ENCODE data around the gene MACF1.
"Not testable (repeated sequence)": the region's sequence is repeated elsewhere in the genome, so short reads cannot be mapped to it uniquely, and the experiment has no call there.

The MACF1 gene

DNA sequence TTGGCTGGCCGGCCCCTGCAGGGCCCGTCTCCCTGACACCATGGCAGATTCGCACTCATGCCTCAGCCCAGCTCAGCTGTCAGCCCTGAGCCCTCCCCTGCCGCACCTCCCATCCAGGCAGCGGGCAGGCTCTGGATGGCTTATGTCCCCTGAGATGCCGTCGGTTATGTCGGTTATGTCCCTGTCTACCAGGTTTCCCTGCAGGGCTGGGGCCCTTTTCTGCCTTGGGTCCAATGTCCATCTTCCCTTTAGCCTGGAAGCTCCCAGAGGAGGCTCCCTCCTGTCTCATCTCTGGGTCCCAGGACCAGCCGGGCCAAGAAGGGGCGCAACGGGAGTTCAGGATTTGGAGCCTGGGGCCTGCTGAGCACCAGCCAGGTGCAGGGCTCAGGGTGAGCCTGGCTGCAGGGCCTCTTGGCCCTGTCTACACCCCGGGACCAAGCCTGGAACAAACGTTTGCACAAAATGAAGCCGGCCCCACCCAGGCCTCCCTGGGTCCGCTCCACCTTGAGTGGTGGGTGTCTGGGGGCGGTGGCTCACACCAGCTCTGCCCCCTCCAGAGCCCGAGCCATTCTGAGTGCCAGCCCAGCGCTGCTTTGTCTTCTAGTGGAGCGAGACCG lies 306.2 kb downstream of the MACF1 start:
- DNase-seq (ENCODE audit: low read depth in 3 of 3), result not testable (repeated sequence)

DNA sequence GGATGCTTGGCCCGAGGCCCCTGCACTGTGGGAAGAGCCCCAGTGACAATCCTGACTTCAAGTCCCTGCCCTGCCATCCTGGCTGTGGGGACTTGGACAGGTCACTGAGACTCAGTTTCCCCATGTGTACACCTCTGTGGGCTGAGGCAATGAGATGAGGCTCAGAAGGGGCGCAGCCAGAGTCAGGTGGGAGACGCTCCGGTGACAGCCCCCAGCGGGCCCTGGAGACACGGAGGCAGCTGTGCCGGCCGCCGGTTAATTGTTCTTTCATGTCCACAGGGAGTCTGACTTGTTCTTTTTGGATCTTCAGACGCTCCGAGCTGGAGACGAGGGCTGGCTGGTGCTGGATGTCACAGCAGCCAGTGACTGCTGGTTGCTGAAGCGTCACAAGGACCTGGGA lies 307.0 kb downstream of the MACF1 start:
- not testable (repeated sequence) for DNase-seq (ENCODE audit: low read depth in 3 of 3)

DNA sequence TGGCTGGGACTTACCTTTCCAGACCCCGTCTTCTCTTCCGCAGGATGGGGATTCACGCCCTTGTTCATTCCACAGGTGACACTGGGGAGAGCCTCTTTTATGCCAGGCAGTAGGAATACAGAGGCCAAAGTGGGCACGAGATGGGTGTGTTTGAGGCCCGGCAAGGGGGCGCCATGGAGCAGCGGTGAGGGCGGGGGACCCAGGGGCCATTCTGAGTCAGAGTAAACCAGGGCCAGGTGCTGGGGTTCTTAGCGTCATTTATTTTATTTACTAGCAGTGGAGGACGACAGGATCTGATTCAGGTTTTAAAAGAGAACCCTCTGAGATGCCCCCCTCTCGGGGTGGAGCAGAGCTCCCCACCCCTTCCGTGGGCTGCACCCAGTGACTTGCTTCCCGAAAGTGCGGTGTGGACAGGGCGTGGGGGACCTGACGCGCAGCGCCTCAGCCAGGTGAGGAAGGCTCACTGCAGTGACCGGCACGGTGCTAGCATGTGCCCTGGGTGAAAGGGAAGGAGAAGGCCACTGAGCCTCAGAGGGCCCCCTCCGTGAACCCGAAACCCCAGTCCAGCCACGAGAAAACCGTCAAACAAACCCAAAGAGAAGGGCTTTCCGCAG lies 307.8 kb downstream of the MACF1 start:
- not testable (repeated sequence) for DNase-seq (ENCODE audit: low read depth in 3 of 3)

DNA sequence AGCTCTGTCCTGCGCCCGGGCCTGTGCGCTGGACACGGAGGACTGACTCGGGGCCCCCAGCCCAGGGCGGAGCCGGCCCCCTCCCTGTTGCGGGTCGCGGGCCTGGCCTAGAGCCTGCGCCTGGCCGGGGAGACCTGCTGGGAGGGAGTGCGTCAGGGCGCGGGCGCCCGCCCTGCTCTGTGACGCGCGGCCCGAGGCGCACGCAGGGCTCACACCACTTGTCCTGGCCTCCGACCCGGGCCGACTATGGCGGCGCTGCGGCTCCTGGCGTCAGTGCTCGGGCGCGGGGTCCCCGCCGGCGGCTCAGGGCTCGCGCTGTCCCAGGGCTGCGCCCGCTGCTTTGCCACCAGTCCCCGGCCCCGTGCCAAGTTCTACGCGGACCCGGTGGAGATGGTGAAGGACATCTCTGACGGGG lies 310.2 kb downstream of the MACF1 start:
- DNase-seq (ENCODE audit: low read depth in 3 of 3), result not testable (repeated sequence)

DNA sequence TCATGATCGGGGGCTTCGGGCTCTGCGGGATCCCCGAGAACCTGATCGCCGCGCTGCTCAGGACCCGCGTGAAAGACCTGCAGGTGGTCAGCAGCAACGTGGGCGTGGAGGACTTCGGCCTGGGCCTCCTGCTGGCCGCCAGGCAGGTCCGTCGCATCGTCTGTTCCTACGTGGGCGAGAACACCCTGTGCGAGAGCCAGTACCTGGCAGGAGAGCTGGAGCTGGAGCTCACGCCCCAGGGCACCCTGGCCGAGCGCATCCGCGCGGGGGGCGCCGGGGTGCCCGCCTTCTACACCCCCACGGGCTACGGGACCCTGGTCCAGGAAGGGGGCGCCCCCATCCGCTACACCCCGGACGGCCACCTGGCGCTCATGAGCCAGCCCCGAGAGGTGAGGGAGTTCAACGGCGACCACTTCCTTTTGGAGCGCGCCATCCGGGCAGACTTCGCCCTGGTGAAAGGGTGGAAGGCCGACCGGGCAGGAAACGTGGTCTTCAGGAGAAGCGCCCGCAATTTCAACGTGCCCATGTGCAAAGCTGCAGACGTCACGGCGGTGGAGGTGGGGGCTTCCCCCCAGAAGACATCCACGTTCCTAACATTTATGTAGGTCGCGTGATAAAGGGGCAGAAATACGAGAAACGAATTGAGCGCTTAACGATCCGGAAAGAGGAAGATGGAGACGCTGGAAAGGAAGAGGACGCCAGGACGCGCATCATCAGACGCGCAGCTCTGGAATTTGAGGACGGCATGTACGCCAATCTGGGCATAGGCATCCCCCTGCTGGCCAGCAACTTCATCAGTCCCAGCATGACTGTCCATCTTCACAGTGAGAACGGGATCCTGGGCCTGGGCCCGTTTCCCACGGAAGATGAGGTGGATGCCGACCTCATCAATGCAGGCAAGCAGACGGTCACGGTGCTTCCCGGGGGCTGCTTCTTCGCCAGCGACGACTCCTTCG lies 310.9 kb downstream of the MACF1 start:
- DNase-seq (ENCODE audit: low read depth in 3 of 3), result not testable (repeated sequence)

DNA sequence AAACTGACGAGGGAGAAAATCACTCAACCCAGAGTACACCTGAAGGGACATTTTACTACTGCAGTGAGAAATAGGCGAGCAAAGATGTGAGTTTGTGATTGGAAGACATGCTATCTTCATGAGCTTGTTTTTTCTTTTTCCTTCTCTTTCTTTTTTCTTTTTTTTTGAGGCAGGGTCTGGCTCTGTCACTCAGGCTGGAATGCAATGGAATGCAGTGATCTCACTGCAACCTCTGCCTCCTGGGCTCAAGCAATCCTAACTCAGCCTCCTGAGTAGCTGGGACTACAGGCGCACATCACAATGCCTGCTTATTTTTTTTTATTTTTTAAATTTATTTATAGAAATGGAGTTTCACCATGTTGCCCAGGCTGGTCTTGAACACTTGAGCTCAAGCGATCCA lies 312.3 kb downstream of the MACF1 start:
- not testable (repeated sequence) for DNase-seq (ENCODE audit: low read depth in 3 of 3)

DNA sequence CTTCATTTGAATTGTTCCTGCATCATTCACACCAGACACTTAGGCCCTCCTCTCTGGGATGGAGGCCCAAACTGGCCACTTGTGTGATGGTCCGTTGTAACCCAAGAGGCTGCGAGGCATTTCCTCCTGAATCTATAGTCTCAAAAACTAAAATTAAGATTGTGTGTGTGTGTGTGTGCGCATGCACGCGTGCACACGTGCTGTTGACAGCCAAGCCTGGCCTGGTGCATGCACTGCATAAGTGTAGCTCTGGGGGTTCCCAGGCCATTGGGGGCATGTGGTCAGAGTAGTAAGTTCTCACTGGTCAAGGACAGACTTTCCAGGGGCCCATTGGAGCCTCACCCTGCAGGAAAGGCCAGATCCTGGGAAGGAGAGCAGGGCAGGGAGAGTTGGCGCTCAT lies 313.4 kb downstream of the MACF1 start:
- not testable (repeated sequence) for DNase-seq (ENCODE audit: low read depth in 3 of 3)

DNA sequence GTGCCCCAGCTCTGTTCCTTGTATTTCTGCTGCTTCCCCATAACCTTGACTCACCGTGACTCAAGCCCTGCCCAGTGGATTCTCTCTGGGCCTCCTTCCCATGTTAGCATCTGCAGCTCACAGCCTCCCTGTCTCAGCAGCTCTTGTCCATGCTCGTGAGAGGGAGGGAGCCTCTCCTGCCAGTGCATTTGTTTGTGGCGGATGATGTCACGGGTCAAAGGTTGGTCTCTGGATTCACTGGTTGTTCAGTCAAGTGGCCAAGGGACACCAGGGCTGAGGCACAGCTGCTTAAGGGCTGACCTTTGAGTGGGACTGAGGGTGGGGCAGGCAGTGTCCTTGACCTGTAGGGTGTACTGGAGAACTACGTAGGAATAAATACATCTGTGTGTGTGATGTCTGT lies 314.9 kb downstream of the MACF1 start:
- DNase-seq (ENCODE audit: low read depth in 3 of 3), result not testable (repeated sequence)

DNA sequence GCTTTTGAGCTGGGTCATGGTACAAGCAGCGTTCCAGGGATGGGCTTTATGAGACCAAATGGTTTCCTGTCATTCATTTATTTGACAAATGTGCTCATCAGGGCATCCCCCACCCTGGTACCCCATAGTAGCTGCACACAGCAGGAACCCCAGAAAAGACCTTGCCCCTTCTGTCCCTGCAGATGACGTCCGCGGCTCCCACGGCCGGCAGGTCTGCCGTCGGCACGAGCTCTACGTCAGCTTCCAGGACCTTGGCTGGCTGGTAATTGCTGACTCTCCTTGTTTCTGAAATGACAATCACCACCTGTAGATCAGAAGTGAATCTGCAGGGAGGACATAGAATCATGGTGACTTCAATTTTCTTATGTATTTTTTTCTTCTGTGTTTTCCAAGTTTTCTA lies 317.7 kb downstream of the MACF1 start:
- not testable (repeated sequence) for DNase-seq (ENCODE audit: low read depth in 3 of 3)

DNA sequence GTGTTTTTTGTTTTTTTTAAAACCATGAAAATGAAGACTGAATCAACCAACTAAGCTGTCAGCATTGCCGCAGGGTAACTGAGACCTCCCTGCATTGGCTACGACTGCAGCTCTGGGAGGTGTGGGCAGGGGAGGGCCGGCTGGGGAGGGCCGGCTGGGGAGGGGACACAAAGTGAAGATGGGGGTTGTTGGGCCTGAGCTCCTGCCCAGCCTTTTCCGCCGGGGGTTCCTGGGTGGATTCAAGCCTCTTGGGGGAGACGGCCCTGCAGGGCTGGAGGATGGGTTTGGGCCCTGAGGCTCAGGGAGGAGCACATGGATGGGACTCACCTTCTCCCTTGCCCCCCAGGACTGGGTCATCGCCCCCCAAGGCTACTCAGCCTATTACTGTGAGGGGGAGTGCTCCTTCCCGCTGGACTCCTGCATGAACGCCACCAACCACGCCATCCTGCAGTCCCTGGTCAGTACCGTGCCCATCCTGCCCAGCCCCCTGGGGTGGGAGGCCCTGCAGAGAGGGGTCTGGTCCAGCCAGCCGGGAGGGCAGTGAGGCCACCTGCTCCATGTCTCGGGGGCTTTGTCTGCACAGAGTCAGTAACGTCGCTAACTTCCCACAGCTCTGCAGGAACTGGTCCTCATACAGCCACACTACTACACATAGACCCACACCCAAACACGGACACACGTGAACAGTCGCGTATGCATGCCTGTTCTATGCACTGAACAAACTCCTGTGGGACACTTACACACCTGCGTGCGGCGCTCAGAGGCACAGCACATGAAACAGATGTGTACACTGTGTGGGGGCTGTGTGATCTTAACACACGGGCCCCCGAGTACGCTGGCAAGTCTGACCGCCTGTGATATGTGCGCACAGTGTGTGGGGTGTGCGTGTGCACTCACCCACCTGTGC lies 318.4 kb downstream of the MACF1 start:
- no peak for DNase-seq (ENCODE audit: low read depth in 3 of 3)

DNA sequence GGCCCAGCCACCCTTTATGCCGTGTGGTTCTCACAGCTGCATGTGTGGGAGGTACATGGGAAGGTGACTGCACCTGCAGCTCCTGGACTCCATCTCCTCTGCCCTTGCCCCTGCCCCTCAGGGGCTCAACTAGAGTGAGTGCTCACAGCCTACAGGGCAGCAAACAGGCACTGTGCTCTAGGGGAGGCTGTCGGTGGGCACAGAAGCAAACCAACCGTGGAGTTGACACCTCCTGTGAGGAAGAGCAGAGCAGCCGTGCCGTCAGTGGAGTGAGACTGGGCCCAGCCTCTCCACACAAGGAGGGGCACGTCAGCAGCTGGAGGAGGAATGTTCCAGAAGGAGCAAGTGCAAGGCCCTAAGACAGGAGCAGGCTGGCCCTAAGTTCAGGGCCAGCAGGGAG lies 319.7 kb downstream of the MACF1 start:
- DNase-seq (ENCODE audit: low read depth in 3 of 3), result no peak

DNA sequence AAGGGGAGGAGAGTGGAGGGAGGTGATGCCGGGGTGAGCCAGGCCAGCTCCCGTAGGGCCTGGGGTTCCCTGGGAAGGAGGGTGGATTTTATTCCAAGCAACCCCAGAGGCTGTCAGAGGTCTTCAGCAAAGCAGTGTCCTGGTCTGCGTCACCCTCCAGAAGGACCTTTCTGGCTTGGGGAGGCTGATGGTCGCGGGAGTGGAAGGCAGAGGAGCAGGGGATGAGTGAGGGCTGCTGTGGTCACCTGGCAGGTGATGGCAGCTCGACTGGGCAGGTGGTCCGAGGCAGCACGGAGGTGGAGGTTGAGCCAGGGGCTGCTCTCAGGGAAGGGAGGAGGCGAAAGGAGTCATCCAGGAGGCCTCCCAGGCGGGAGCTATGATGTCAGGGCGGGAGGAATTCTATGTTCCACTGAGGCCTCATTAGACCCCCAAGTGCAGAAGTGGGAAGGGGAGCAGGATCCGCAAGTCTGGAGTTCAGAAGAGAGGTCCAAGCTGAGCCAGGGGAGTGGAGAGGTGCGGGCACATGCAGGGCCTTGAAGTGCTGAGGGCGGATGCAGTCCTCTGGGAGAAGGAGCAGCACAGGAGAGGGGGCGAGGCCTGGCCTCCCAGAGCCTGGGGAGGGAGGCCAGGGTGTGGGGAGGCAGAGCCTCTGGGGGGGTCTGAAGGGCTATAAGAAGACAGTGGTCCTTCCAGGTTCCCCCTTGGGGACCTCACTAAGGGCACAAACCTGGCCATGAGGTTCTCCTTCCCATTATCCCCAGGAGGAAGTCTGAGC lies 320.3 kb downstream of the MACF1 start:
- no peak for DNase-seq (ENCODE audit: low read depth in 3 of 3)

DNA sequence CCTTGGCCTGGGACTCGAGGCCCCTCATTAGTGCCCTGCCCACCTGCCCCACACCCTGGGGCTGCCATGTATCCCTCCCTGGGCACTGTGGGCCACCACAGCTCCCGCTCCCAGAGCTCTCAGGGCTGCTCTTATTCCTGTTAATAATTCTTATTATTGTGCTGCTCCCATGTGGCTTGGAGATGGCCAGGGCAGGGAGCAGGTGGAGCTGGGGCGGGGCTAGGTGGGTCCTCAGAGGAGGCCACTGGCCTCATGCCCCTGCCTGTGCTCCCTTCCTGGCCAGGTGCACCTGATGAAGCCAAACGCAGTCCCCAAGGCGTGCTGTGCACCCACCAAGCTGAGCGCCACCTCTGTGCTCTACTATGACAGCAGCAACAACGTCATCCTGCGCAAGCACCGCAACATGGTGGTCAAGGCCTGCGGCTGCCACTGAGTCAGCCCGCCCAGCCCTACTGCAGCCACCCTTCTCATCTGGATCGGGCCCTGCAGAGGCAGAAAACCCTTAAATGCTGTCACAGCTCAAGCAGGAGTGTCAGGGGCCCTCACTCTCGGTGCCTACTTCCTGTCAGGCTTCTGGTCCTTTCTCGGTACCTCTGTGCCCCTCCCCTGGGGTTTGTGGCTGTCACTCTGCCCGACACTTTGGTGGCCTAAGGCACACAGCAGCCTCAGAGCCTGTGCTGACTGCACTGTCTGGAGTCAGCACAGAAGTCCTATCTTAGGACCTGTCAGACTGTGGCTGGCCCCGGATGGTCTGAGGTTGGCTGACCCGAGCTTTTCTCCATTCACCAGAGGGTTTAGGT lies 321.1 kb downstream of the MACF1 start:
- DNase-seq (ENCODE audit: low read depth in 3 of 3), result no peak

DNA sequence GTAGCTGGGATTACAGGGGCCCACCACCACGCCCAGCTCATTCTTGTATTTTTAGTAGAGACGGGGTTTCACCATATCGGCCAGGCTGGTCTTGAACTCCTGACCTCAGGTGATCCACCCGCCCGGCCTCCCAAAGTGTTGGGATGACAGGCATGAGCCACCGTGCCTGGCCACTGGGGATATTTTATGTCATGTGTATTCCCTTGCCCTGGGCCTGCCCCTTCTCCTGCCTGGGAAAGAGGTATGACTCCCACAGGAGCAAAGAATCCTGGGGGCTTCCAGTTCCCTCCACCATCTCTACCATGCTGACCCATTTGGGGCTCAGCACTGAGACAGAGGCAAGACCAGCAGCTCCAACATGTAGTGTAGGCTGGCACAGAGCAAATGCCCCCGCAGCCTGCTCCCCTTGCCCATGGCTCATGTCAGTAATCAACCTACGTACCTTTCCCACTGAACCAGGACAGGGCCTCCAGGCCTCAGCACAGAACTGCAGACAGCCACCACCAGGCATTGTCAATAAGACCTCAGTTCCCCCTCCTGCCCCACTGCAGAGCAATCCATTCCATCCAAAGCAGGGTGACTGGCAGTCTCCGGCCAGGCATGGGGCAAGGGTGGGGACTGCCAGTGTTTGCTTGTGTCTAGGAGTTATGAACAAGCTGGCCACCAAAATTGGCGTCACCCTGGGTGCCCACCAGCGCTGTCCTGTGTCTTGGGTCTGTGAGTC lies 322.1 kb downstream of the MACF1 start:
- no peak for DNase-seq (ENCODE audit: low read depth in 3 of 3)

DNA sequence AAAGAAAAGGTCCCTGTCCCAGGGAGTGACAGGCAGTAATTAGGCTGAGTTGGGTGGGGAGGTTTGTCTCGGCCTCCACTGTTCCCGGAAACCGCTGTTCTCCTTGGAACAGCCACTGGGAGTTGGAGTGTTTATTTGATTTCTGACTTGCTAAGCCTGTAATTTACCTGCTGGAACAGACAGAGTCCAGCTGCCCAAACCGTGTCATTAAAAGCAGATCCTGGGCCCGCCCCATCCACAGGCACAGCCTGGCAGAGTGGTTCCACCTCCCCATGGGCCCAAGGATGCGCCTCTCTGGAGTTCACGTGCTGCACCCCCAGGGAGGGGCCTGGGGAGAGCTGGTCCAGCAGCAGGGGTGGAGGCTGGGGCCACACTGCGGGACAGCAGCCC lies 322.7 kb downstream of the MACF1 start:
- not testable (repeated sequence) for DNase-seq (ENCODE audit: low read depth in 3 of 3)

DNA sequence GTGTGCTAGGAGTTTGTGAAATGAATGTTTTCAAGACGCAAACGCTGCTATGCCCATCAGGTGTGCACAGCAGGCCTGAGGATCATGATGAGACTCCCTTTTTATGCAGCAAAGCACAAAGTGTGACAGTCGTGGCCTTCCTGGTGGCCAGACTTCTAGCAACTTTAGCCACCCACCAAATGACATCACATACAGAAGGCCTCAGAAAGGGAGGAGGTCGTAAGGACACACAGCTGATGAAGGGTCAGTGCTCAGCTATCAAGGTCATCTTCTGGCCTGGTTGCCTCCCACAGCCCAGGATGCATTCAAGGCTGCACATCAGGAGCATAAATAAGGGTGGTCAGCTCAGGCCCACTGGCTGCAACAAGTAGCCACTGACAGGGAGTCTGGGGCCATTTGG lies 323.6 kb downstream of the MACF1 start:
- no peak for DNase-seq (ENCODE audit: low read depth in 3 of 3)

DNA sequence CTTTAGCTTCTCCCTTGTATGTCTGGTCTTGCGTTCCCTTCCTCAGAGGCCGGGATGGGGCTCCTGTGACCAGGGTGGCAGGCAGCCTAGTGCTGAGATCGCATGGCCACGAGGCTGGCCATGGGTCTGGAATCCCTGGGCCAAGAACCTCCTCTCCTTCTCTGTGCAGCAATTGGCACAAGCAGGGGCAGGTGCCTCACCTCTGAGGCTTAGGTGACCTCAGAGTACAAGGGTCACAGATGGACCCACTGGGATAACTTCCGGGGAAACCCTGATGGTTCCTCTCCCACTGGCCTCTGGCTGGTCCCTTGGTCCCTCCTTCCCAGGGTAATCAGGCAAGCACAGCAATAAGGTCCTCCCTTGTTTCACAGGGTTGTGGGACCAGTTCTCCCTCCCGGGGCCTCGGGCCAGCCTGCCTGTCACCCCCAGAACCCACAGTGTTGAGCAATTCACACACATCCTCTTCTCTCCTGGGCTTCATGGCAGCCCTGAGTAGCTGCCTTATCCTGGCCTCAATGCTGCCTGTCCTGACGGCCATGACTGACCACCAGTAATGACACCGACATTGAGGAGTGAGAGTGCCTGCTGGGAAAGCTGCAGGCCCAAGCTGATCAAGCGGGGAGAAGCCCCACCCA lies 325.5 kb downstream of the MACF1 start:
- no peak for DNase-seq (ENCODE audit: low read depth in 3 of 3)

DNA sequence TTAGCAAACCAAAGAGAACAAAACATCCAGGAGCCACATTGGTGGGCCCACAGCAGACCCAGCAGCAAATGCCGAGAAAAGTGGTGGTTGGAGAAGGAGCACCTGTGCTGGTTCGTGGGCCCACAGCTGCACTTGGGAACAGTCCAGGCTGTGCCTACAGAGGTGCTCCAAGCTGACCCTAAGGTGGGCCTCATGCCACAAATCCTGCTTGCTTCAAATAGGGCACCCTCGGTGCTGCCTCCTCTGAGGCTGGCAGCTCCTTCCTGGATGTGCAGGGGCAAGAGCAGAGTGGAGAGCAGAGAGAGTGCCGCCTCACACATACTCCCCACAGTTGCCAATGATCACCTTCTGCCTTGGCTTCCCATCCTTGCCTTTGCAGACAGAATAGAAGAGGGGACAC lies 327.0 kb downstream of the MACF1 start:
- no peak for DNase-seq (ENCODE audit: low read depth in 3 of 3)

DNA sequence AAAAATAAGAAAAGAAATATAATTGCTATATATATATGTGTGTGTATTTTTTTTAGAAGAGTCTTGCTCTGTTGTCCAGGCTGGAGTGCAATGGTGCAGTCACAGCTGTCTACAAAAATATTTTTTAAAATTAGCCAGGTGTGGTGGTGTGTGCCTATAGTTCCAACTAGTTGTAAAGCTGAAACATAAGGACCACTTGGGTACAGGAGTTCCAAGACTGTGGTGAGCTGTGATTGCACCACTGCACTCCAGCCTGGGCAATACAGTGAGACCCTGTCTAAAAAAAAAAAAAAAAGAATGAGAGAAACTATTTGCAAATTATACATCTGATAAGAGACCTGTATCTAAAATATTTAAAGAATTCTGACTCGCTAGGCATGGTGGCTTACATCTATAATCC lies 328.9 kb downstream of the MACF1 start:
- DNase-seq (ENCODE audit: low read depth in 3 of 3), result no peak
